GM13977 (cell line): ENCODE data around the gene MITF.

Source experiments
- DNase-seq: peaks from one replicate; pipeline ENCODE4 v3.0.0; 2012; ENCODE audit warnings: low spot score
- CTCF ChIP-seq: IDR thresholded peaks from 2 replicates; pipeline ENCODE4 v1.5.1; 2012; ENCODE audit warnings: mild to moderate bottlenecking, control low read depth; ENCODE audit not compliant: insufficient read depth; ENCODE audit errors: extremely low read depth, missing control alignments
- in situ Hi-C: fragments of 300-500 bp; cut with MboI; formaldehyde crosslinking; loops from one replicate; pipeline ENCODE4 v1.12.0; 2022; ENCODE audit warnings: low sequenced_read_pairs, low pct_unique_long_range_greater_than_20kb, mixed read lengths, inconsistent platforms; ENCODE audit not compliant: unreplicated experiment

The MITF gene

GRCh38 chr3:69751074-69751476 lies 11.8 kb downstream of the MITF start:
- in situ Hi-C loops, result no loop called here
- no peak for TF ChIP-seq CTCF
- DNase-seq, result no peak

DNA sequence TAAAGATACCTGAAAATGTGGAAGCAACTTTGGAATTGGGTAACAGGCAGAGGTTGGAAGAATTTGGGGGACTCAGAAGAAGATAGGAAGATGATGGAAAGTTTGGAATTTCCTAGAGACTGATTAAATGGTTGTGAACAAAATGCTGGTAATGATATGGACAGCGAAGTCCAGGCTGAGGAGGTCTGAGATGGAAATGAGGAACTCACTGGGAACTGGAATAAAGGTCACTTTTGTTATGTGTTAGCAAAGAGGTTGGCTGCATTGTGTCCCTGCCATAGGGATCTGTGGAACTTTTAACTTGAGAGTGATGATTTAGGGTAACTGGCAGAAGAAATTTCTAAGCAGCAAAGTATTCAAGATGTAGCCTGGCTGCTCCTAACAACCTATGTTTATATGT lies 13.0 kb downstream of the MITF start:
- DNase-seq, result no peak
- in situ Hi-C loops, result no loop called here
- no peak for TF ChIP-seq CTCF

GRCh38 chr3:69753179-69753775 lies 14.0 kb downstream of the MITF start:
- TF ChIP-seq CTCF, result no peak
- in situ Hi-C loops, result no loop called here
- DNase-seq, result no peak

- no peak for TF ChIP-seq CTCF
- in situ Hi-C loops, result no loop called here
- DNase-seq, result no peak
Observed at GRCh38 chr3:69755795-69756194, 16.5 kb downstream of the MITF start.

- no peak for TF ChIP-seq CTCF
- no peak for DNase-seq
- in situ Hi-C loops, result no loop called here
Observed at GRCh38 chr3:69761896-69762767, 22.9 kb downstream of the MITF start.

DNA sequence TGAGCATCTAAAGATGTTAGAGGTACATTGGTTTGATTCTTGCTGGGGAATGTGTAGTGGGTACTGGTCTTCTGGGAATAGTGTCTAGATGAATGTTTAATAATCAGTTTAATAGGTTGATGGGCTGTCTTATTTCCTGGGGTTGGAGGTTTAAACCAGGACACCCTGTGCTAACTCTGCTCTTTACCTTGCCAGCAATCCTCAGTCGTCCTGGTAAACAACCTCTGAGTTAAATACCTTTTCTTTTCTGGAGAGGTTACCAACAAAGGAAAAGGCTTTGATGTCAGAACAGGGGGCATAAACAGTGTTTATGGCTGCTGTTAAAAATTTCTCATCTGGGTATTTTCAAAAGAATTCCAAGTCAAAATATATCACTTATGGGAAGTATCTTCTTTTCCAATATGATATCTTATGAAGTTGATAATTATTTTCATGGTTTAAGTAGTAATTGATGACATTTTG lies 23.5 kb downstream of the MITF start:
- in situ Hi-C loops, result no loop called here
- DNase-seq, result no peak
- no peak for TF ChIP-seq CTCF
